Frontal cortex (tissue), 4 donors: ENCODE measurements around the gene COL6A6. TPM values are rescaled to one million over a fixed set of nuclear protein-coding genes. Genes with fewer than 3 reads are reported as not detected.
"Not testable (repeated sequence)": the region's sequence is repeated elsewhere in the genome, so short reads cannot be mapped to it uniquely, and the experiment has no call there.

ENCODE experiments used
- DNase-seq, 2 donors: peaks; one replicate each; pipeline ENCODE4 v3.0.0; 2012; ENCODE audit warnings: low spot score in 2 of 2
- FAIRE-seq: peaks from 2 replicates; lab custom pipeline; 2012; peaks lifted over from hg19 to GRCh38; lab: Jason Lieb, UNC
- total RNA-seq: library from RNA; depleted of rRNA; stranded (reverse); fragments of >200 nt; gene quantifications from one replicate; pipeline ENCODE4 v1.2.3, GENCODE V29; 2014
- donor health status: control.
- donor health status: control.
- donor health status: control.

COL6A6 gene
- total RNA-seq, 1 donor from 2014 or later, result 0.41 TPM

DNA sequence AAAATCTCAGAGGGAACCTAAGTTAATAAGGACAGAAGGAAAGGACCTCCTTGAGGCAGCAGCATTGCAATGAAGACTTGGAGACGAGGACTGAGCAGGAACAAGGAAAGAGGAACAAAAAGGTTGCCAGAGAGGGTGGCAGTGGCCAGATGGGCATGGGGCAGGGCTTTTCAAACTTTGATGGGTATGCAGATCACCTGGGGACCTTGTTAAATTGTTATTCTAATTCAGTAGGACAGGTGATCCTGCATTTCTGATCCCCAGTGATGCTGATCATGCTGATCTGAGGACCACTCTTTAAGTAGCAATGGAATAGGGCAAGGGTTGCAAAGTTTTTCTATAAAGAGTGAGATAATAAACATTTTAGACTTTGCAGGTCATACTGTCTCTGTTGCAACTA is 11.1 kb downstream of the COL6A6 start:
- FAIRE-seq (no peak), DNase-seq (no peak)

DNA sequence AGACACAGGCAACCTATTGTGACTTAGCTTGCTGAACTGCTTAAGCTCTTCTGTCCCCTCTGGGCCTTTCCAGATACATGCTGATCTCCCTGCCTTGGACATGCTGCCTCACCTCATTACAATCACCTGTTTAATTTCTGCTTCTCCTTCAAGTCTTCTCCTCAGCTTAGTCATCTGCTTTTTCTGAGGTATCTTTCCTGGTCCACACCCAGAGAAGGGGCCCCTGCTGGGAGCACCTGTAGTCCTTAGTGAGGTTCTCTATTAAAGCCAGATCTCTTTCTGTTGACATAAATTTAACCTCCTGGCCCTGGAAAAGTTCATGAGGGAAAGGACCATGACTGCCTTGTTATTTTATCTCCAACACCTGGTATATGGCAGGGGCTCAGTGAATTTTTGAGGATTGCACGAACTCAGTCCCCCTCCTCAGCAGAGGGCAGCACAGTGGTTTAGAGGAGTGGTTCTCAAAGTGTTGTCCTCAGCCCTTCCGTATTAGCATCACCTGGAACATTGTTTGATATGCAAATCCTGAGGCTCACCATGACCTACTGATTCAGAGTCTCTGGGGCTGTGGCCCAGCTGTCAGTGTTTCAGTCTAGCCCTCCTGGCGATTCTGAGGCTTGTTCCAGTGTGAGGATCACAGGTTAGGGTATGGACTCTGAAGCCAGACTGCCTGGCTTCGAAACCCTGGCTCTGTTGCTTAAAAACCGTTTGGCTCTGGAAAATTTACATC is 12.7 kb downstream of the COL6A6 start:
- DNase-seq (no peak), FAIRE-seq (no peak)

DNA sequence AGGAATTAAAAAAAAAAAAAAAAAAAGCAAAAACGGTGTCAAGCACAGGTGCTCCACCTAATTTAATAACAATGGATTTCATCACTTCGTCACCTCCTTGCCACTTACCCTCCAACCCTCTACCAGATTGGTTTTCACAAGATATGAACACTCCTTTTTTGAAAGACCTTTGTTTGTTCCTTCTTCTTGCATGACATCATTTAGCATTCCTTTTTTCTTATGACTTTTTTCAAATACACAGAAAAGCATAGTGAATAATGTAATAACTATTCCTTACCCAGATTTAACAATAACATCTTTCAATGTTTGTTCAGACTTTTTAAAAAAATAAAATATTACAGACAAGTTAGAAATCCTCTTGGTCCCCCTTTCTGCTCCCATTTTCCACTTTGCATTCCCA is 16.3 kb downstream of the COL6A6 start:
- DNase-seq, result no peak
- no peak for FAIRE-seq

DNA sequence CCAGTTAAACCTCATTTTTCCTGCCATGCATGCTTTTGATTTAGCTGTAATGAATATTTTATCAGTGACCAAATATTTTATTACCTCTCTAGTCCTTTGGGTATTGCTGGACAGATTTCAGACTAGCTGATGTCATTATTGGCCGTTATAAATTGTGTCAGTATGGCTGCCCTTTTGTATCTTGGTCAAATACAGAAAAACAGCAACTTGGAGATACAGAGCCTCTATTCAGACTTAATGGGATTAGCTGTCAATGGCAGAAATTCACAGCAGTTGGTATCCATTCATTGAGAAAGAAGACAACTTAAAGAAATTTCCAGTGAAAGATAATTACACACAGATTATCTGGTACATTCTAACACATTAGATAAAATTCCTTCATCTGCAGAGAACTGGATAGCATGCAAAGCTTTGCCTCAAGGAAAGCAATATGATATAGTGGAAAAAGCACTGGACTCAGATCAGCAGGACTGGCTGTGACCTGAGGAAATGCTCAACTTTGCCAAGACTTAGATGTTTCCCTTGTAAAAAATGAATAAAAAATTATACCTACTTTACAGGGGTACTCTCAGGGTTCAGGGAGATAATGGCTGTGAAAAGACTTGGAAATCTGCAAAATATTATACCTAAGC is 20.8 kb downstream of the COL6A6 start:
- FAIRE-seq (no peak), DNase-seq (no peak)

DNA sequence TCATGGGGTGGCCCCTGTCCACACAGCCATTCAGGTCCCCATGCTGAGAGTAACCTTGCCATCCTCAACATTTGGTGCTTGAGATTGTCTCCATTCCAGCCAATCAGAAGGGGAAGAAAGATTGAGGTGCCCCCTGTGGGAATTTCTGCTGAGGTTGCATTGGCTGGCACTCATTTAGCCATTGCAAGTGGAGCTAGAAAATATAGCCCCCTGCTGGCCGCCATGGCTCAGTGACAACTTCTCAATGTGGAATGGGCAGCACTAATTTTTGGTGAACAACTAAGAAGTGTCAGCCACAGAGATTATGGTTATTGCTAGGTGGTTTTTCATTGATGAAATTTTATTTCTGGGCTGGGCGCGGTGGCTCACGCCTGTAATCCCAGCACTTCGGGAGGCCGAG is 22.0 kb downstream of the COL6A6 start:
- FAIRE-seq (no peak), DNase-seq (no peak)

DNA sequence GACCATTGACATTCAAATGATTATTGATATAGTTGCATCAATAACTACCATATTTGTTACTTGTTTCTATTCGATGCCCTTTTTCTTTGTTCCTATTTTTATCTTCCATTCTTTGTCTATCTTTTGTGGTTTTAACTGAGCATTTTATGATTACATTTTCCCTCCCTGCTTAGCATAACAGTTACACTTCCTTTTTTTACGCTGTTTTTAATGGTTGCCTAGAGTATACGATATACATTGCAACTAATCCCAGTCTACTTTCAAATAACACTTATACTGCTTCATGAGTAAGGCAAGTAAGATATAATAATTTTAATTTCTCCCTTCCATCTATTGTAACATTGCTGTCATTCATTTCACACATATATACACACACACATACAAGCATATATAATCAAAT is 26.3 kb downstream of the COL6A6 start:
- FAIRE-seq, result no peak

DNA sequence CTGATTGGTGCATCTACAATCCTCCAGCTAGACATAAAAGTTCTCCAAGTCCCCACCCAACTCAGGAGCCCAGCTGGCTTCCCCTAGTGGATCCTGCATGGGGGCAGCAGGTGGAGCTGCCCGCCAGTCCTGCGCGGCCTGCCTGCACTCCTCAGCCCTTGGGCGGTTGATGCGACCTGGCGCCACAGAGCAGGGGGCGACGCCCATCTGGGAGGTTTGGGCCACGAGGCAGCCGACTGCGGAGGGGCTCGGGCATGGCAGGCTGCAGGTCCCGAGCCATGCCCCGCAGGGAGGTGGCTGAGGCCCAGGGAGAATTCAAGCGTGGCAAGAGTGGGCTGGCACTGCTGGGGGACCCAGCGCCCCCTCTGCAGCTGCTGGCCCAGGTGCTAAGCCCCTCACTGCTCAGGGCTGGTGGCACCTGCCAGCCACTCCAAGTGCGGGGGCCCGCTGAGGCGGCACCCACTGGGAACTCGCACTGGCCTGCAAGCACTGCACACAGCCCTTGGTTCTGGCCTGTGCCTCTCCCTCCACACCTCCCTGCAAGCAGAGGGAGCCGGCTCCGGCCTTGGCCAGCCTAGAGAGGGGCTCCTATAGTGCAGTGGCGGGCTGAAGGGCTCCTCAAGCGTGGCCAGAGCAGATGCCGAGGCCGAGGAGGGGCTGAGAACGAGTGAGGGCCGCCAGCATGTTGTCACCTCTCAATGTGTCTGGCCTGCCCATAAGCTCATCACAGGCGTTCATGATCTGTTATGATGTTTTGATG is 30.1 kb downstream of the COL6A6 start:
- DNase-seq (no peak), FAIRE-seq (no peak)

More for the DNA sequence above, 26.3 kb downstream of the COL6A6 start:
- no peak for DNase-seq

DNA sequence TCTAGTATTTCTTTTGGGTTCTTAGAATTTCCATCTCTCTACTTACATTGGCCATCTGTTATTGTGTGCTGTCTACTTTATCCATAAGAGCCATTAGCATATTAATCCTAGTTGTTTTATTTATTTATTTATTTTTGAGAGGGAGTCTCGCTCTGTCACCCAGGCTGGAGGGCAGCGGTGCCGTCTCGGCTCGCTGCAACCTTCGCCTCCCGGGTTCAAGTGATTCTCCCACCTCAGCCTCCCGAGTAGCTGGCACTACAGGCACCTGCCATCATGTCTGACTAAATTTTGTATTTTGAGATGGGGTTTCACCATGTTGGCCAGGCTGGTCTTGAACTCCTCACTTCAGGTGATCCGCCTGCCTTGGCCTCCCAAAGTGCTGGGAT is 30.7 kb downstream of the COL6A6 start:
- FAIRE-seq, DNase-seq: not testable (repeated sequence)

DNA sequence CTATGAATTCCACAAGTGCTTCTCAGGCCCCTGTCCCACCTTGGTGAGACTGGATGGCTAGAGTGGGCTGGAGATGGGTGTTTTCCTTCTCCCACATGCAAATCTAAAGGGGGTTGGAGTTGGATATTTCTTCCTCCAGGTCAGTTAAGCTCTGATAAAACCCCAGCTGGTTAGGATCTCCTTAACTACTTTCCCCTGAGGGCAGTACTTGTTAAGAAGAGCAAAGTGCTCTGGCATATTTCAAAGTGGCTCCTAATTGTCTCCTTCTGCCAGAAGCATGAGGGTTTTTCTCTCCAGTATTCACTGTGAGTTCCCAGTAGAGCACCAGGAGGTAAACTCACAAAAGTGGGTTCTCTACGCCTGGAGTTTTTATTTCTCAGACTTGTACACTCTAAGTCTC is 31.4 kb downstream of the COL6A6 start:
- DNase-seq (no peak), FAIRE-seq (no peak)

DNA sequence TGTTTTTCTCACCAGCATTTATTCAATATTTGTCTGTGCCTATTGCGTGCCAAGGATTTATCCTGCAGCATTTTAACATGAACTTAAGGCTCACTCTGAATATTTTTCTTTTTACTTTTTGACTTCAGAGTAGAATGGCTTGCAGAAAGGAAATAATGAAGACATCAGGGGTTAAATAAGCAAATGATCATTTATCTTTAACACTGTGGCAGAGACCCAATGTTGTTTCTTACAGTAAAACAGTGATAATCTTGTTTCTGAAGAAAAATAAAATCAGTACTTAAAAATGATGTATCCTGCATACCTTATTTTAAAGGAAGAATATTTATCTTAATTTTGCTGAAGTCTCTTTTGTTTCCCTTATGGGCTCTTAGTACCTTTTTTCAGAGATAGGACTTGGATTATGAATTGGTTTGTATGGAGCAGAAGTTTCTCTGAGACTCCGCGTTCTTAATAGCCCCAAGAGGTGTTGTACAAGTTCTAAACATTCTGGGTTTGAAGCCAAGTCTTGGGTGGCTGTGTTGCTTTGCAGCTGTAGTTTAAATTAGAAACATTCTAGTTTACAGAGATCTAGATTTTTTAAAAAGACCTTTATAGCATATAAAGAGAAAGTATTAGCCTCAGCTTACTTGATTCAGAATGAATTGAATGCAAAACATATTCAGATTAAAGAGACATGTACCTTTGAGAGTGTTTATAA is 40.5 kb downstream of the COL6A6 start:
- FAIRE-seq, result no peak
- DNase-seq, result no peak

DNA sequence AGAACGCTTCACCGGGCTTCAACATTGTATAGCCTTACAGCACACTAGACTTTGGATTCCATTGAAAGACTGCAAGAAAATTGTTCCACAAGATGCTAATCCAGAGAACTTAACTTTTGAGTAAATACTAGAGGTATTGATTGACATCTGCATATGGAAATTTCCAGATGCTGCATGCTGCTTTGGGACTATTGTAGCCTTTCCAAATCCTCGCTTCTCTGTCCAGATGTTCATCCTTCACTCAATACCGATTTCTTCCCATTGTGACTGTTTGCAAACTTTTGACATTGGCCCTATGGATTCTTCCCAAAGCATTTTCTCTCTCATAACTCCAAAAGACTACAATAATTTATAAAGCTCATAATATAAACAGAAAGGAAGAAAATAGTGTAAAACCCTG is 41.4 kb downstream of the COL6A6 start:
- DNase-seq (no peak), FAIRE-seq (no peak)

DNA sequence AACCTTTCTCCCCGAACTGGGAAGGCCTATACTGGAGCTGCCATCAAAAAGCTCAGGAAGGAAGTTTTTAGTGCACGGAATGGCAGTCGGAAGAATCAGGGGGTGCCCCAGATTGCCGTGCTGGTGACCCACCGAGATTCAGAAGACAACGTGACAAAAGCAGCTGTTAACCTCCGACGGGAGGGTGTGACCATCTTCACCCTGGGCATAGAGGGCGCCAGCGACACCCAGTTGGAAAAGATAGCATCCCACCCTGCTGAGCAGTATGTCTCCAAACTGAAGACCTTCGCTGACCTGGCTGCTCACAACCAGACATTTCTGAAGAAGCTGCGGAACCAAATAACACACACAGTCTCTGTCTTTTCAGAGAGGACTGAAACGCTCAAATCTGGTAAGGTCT is 48.2 kb downstream of the COL6A6 start:
- DNase-seq (no peak), FAIRE-seq (no peak)

Other genes starting within 250 kb of the COL6A6 start
- gene COL6A5, start 171.5 kb upstream of the COL6A6 start, total RNA-seq, result under 0.01 TPM
- 51.0 TPM for gene PIK3R4, start 229.7 kb downstream of the COL6A6 start, total RNA-seq